ENCODE data around the gene ESPL1.
"Not testable (repeated sequence)": the region's sequence is repeated elsewhere in the genome, so short reads cannot be mapped to it uniquely, and the experiment has no call there.

The ESPL1 gene

DNA sequence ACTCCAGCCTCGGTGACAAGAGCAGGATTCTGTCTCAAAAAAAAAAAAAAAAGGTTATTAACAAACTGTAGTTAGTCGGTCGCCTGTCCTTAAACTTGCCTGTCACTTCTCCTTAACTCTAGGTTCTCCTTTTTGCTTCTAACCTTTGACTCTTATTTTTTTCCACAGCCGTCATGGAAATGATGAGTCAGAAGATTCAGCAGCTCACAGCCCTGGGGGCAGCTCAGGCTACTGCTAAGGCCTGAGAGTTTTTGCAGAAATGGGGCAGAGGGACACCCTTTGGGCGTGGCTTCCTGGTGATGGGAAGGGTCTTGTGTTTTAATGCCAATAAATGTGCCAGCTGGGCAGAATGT lies 31.0 kb downstream of the ESPL1 start:
- no peak for DNase-seq (ENCODE audit: low spot score)

DNA sequence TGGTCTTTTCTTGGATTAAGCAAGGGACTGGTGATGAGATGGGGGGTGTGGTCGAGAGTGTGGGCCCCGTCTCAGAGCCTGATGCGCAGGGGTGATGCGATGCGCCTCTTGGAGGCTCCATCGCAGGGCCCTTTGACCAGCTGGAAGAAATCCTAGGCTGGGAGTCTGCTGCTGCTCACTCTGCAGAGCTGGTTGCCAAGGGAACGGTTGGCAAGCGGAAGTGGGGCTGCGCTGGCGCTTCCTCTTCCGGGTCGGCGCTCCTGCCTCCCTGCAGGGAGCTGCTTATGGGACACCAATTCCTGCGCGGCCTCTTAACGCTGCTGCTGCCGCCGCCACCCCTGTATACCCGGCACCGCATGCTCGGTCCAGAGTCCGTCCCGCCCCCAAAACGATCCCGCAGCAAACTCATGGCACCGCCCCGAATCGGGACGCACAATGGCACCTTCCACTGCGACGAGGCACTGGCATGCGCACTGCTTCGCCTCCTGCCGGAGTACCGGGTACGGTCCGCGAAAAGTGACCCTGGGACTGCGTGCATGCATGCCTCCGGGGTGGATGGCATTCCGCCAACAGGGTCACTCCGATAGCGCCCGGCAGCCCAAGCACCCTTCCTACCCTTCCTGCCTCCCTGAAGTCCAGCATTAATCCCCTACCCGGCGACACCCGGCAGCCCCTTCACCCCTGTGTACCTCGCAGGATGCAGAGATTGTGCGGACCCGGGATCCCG lies 31.5 kb downstream of the ESPL1 start, which contains the start of gene MYG1:
TSS of gene MYG1 (plus strand) at position 242 of the 727 bp plus-strand sequence. CDS start at position 285, 43 bp downstream.
- DNase-seq (ENCODE audit: low spot score): peak; percentile 92

DNA sequence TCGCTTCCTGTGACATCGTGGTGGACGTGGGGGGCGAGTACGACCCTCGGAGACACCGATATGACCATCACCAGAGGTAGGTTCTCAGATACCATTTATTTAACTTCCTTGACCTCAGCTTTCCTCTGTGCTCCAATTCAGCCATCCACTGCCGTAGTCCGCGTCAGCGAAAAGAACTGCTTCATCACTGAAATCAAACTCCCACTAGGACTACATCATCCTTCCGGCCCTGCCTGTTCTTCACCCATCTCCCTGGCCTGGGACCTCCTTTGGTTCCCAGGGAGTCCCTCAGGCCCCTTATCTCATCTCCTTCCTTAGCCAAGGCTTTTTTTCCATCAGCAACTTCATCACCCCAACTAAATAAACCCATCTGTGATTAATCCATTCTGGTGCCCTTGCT lies 32.1 kb downstream of the ESPL1 start:
- DNase-seq (ENCODE audit: low spot score): no peak

DNA sequence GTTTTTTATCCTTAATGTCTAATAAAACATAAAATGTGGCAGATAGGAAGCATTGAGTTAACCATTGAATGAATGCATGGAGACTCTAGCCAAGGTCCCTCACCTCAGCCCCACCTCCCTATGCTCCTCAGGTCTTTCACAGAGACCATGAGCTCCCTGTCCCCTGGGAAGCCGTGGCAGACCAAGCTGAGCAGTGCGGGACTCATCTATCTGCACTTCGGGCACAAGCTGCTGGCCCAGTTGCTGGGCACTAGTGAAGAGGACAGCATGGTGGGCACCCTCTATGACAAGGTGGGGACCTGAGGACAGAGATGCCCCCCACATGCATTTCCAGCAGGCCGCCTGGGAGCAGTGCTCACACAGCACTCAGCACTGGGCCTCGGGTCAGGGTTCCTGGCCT lies 34.8 kb downstream of the ESPL1 start:
- DNase-seq (ENCODE audit: low spot score): no peak

GRCh38 chr12:53306826-53307225 lies 38.7 kb downstream of the ESPL1 start:
- DNase-seq (ENCODE audit: low spot score): no peak

- DNase-seq (ENCODE audit: low spot score): no peak
Measured at GRCh38 chr12:53308276-53308675, 40.2 kb downstream of the ESPL1 start.

GRCh38 chr12:53313996-53314395 lies 45.9 kb downstream of the ESPL1 start:
- no peak for DNase-seq (ENCODE audit: low spot score)

- DNase-seq (ENCODE audit: low spot score): no peak
Measured at GRCh38 chr12:53320352-53321195, 52.5 kb downstream of the ESPL1 start.

- no peak for DNase-seq (ENCODE audit: low spot score)
Measured at GRCh38 chr12:53324113-53324778, 56.1 kb downstream of the ESPL1 start.

- peak; percentile 98 for DNase-seq (ENCODE audit: low spot score)
Measured at GRCh38 chr12:53324779-53325510, 56.8 kb downstream of the ESPL1 start.

DNA sequence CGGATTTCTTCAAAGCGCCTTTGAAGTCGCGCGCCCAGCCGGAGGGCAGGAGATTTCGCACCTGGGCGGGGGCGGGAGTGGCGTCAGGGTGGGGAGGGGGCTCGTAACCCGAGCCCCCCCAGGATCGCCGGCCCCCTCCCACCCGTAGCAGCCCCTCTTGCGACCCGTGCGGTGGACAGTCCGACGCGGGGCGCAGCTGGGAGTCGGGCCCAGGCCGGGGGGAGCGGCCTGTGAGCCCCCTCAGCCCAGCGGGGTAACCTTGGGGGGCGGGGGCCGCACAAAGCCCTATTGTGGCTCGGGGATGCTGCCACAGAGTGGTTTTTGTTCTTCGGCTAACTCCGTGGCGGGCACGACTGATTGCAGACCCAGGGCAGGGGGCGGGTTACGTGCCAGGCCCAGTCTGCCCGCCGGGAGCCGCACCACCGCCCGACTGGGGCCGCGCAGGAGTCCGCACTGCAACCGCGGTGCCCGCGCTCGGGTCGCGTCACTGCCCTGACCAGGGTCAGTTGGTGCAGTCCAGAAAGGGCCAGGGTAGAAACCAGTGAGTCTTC lies 57.5 kb downstream of the ESPL1 start:
- peak; percentile 60 for DNase-seq (ENCODE audit: low spot score)

DNA sequence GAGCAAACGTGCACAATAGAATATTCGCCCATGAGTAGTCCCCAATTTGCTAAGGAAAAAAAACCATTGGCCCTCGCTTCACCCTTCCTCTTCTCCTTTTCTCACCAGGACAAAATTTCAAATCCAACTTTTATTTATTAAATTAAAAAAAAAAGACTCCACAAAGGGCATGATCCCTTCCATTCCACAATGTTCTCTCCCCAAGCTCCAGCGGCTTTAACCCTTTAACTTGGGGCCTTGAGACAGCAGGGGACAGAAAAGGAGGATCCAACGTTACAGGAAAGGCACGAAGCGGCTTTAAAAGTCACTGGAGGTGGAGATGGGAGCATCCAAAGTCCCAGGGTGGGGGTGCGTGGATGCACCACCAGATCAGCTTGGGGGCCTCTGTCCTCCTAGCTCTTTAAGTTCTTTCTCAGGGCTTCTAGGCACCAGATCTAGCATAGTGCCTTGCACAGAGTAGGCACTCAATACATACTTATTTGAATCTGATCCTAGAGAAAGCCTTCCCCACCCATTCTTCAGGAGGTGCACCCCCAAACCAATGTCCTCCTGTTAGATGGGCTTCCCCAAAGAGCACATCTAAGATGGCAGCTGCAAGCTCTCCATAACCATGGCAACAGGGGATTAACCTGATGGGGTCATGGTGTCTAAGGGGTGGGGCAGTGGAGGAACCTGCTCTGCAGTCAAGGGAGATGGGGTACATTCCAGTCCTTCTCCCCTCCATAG lies 58.5 kb downstream of the ESPL1 start:
- DNase-seq (ENCODE audit: low spot score): no peak

GRCh38 chr12:53327435-53328042 lies 59.4 kb downstream of the ESPL1 start:
- DNase-seq (ENCODE audit: low spot score): no peak

DNA sequence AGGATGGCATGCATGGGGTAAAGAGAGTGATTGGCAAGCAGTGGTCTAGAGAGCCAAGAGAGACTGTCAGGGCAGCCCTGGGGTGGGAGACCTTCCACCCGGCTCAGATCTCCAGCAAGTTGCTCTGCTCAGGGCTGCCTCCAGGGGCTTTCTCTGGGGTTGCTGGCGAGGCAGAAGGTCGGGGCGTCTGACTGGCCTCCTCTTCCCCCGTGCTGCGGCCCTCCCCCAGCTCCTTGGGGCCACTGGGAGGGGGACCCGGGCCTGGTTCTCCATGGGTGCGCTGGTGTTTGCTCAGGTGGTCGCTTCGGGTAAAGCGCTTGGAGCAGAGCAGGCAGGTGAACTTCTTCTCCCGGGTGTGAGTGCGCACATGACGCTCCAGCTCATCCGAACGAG lies 59.9 kb downstream of the ESPL1 start:
- peak; percentile 83 for DNase-seq (ENCODE audit: low spot score)

- no peak for DNase-seq (ENCODE audit: low spot score)
Measured at GRCh38 chr12:53330671-53331070, 62.6 kb downstream of the ESPL1 start.

GRCh38 chr12:53332339-53332738 lies 64.2 kb downstream of the ESPL1 start:
- DNase-seq (ENCODE audit: low spot score): not testable (repeated sequence)

GRCh38 chr12:53332744-53333143 lies 64.6 kb downstream of the ESPL1 start:
- no peak for DNase-seq (ENCODE audit: low spot score)

- no peak for DNase-seq (ENCODE audit: low spot score)
Measured at GRCh38 chr12:53333289-53333688, 65.2 kb downstream of the ESPL1 start.

- DNase-seq (ENCODE audit: low spot score): no peak
Measured at GRCh38 chr12:53333845-53334244, 65.7 kb downstream of the ESPL1 start.

DNA sequence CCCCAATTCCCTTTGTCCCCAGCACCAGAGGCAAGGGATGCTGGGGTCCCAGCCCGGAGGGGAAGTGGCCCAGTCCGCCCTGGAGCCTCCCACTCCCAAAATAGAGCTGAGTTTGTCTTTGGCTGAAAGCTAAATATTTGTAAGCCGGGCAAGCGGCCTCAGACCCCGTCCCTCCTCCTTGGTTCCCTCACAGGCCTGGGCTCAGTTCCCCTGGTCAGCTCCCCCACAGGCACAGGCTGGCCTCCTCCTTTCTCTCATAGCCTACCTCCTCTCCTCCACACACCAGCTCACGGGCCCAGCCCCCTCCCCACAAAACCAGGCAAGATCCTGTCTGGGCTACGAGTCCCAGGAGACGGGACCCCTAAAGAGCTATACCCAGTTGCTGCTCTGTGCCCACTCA lies 66.7 kb downstream of the ESPL1 start:
- DNase-seq (ENCODE audit: low spot score): no peak

All from HuH-7 (cell line).